Type B pancreatic cell (in vitro differentiated cells): ENCODE data around the gene PIEZO2. TPM values are rescaled to one million over a fixed set of nuclear protein-coding genes. Genes with fewer than 3 reads are reported as not detected.

Source experiments
- DNase-seq: peaks from one replicate; pipeline ENCODE4 v3.0.0; 2021; ENCODE audit warnings: mixed read lengths; ENCODE audit not compliant: unreplicated experiment; ENCODE audit errors: extremely low spot score
- H3K27ac Mint-ChIP-seq: 2 replicates; pipeline ENCODE4 v1.8.0; 2021; ENCODE audit warnings: mild to moderate bottlenecking, mixed read lengths
- H3K27me3 Mint-ChIP-seq: 2 replicates; pipeline ENCODE4 v1.8.0; 2021; ENCODE audit warnings: mixed read lengths
- H3K36me3 Mint-ChIP-seq: 2 replicates; pipeline ENCODE4 v1.8.0; 2021; ENCODE audit warnings: mixed read lengths
- H3K4me1 Mint-ChIP-seq: one replicate; pipeline ENCODE4 v1.8.0; 2021; ENCODE audit warnings: mixed read lengths; ENCODE audit not compliant: unreplicated experiment
- H3K4me3 Mint-ChIP-seq: 2 replicates; pipeline ENCODE4 v1.8.0; 2021; ENCODE audit warnings: mild to moderate bottlenecking, mixed read lengths
- H3K9me3 Mint-ChIP-seq: 2 replicates; pipeline ENCODE4 v1.8.0; 2021; ENCODE audit warnings: mixed read lengths
- total RNA-seq: library from RNA; stranded (reverse); gene quantifications from 2 replicates; pipeline ENCODE4 v1.2.1, GENCODE V29; 2021; ENCODE audit warnings: low replicate concordance
- TF ChIP-seq, protein P1 (sequence below): fragments of 200-600 bp; sonication (generic); conservative IDR thresholded peaks from 2 replicates; pipeline ENCODE4 v1.5.0; 2021; ENCODE audit warnings: antibody characterized with exemption, mild to moderate bottlenecking

Gene PIEZO2
- total RNA-seq, 1 donor from 2014 or later: 38.8 TPM

DNA sequence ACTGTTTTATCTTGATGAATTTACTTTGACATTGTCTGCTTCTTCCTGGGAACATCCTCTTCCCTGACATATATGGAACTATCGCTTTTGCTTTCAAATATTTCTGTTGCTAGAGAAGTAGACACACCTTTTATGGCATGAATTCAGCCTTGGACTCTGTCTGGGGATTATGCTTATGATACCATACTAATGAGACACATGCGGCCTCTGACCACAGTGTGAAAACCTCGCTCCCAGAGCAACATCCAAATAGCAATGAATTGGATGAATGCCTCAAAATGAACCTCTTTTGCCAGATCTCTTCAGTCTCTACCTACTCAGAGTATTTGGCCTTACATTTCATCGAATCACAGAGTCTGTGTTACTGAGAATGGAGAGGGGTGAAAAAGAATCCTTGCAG lies 70.9 kb downstream of the PIEZO2 start:
- TF ChIP-seq, protein P1, sequence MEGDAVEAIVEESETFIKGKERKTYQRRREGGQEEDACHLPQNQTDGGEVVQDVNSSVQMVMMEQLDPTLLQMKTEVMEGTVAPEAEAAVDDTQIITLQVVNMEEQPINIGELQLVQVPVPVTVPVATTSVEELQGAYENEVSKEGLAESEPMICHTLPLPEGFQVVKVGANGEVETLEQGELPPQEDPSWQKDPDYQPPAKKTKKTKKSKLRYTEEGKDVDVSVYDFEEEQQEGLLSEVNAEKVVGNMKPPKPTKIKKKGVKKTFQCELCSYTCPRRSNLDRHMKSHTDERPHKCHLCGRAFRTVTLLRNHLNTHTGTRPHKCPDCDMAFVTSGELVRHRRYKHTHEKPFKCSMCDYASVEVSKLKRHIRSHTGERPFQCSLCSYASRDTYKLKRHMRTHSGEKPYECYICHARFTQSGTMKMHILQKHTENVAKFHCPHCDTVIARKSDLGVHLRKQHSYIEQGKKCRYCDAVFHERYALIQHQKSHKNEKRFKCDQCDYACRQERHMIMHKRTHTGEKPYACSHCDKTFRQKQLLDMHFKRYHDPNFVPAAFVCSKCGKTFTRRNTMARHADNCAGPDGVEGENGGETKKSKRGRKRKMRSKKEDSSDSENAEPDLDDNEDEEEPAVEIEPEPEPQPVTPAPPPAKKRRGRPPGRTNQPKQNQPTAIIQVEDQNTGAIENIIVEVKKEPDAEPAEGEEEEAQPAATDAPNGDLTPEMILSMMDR: no peak
- no peaks in the 10 kb centered on the region for H3K9me3 Mint-ChIP-seq
- H3K4me1 Mint-ChIP-seq: peaks cover 14% of the 10 kb centered on the region
- no peak overlapping the region for H3K27ac Mint-ChIP-seq
- H3K36me3 Mint-ChIP-seq: no peaks in the 10 kb centered on the region
- peaks cover 14% of the 10 kb centered on the region for H3K27me3 Mint-ChIP-seq
- H3K4me3 Mint-ChIP-seq: no peak overlapping the region
- no peak for DNase-seq

DNA sequence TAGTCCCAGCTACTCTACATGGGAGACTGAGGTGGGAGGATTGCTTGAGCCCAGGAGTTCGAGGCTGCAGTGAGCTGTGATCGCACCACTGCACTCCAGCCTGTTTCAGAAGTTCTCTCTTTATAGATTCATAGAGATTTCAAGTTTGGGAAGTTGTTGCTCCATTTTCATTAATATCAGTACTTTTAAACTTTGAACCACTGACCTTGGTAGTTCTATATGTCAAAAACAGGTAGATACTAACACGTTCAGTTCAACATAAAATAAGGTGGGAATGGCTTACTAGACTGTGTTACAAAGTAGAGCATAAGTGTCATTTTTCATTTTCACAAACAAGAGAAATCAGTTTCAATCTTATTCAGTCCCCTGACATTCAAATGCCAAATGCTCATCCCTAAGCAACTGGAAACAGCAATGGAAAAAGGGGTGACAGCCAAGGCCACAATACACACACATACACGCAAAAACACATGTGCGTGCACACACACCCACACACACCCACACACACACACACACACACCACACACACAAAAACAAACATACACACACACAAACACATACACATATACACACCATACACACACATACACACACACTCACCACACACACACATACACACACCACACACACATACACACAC lies 71.7 kb downstream of the PIEZO2 start:
- no peak overlapping the region for H3K4me3 Mint-ChIP-seq
- no peaks in the 10 kb centered on the region for H3K9me3 Mint-ChIP-seq
- no peak overlapping the region for H3K27ac Mint-ChIP-seq
- H3K36me3 Mint-ChIP-seq: no peaks in the 10 kb centered on the region
- no peak for DNase-seq
- H3K27me3 Mint-ChIP-seq: peaks cover 6% of the 10 kb centered on the region
- peaks cover 14% of the 10 kb centered on the region for H3K4me1 Mint-ChIP-seq
- TF ChIP-seq, protein P1: no peak

DNA sequence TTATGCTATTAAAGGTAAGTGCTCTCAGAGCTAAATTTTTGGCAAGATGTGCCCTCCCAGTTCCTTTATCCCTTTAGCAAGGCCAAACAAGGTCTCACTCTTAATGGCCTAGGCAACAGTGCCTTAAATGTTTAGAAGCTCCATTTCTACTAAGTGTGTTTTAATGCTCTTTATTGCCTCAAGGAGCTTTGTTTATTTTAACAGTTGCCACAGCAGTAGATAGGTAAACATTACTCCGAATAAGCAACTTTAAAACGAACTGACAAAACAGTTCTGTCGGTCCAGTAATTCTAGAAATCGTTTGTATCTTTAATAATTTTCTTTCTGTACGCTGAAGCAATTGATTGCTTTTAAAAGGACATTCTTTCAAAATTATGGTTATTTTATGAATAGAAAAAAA lies 74.5 kb downstream of the PIEZO2 start:
- no peak overlapping the region for H3K4me3 Mint-ChIP-seq
- H3K27me3 Mint-ChIP-seq: peaks cover 5% of the 10 kb centered on the region
- no peaks in the 10 kb centered on the region for H3K9me3 Mint-ChIP-seq
- TF ChIP-seq, protein P1: no peak
- peaks cover 14% of the 10 kb centered on the region for H3K4me1 Mint-ChIP-seq
- H3K27ac Mint-ChIP-seq: no peak overlapping the region
- DNase-seq: no peak
- no peaks in the 10 kb centered on the region for H3K36me3 Mint-ChIP-seq

DNA sequence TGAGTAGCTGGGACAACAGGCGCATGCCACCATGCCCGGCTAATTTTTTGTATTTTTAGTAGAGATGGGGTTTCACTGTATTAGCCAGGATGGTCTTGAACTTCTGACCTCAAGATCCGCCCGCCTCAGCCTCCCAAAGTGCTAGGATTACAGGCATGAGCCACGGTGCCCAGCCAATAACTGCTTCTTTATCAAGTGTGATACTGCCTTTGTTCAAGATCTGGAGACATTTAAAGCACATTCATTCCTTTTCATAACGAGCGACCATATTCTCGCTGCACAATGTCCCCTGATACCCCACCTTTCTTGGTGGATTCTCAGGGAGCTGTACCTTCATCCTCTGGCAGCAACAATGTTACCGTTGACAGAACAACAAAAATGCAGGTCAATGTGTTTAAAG lies 75.4 kb downstream of the PIEZO2 start:
- no peaks in the 10 kb centered on the region for H3K9me3 Mint-ChIP-seq
- no peak overlapping the region for H3K27ac Mint-ChIP-seq
- H3K27me3 Mint-ChIP-seq: no peaks in the 10 kb centered on the region
- no peak overlapping the region for H3K4me3 Mint-ChIP-seq
- H3K4me1 Mint-ChIP-seq: peaks cover 14% of the 10 kb centered on the region
- TF ChIP-seq, protein P1: no peak
- DNase-seq: no peak
- H3K36me3 Mint-ChIP-seq: no peaks in the 10 kb centered on the region

DNA sequence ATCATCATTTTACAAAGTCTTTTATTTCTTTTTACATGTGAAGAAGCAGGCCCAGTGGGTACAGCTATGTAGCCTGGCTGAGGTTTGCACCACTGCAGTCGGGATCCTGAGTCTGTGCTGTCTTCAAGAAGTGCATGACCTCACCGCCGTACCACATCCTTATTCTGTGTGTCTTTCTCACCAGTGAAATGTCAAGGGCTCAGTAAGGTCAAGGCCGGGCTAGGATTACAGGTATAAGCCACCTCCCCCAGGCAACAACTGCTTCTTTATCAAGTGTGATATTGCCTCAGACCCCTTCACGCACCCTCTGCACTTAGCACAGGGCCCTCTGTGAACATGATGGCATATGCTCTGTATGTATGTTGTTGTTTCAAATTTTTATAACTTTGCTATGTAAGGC lies 76.7 kb downstream of the PIEZO2 start:
- Mint-ChIP-seq H3K27me3 (no peaks in the 10 kb centered on the region), H3K4me1 (peaks cover 14% of the 10 kb centered on the region), H3K4me3 (no peak overlapping the region), H3K27ac (no peak overlapping the region), H3K9me3 (no peaks in the 10 kb centered on the region), H3K36me3 (no peaks in the 10 kb centered on the region)
- no peak for DNase-seq
- TF ChIP-seq, protein P1: no peak

DNA sequence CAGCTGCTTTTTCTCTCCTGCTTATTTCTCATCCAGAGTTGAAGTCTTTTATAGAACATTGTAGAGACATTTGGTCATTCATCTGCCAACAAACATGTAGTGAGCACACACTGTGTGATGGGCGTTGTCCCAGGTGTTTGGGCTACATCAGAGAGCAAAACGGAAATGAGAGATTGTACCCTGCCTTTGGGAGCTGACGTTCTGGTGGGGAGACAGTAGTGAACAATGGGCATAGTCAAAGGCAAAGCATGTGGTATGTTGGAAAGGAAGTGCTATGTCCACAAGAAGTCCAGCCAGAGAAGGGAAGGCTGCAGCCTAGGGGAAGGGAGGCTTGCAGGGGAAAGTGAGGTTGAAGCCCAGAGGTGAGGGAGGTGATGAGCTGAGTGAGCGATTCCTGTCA lies 78.1 kb downstream of the PIEZO2 start:
- H3K4me1 Mint-ChIP-seq: peaks cover 14% of the 10 kb centered on the region
- no peak for DNase-seq
- H3K9me3 Mint-ChIP-seq: no peaks in the 10 kb centered on the region
- no peaks in the 10 kb centered on the region for H3K36me3 Mint-ChIP-seq
- no peak overlapping the region for H3K27ac Mint-ChIP-seq
- H3K4me3 Mint-ChIP-seq: no peak overlapping the region
- TF ChIP-seq, protein P1: no peak
- H3K27me3 Mint-ChIP-seq: no peaks in the 10 kb centered on the region
